SJSA1 (cell line): Measurements from ENCODE around the gene PDIA6. TPM values are rescaled to one million over a fixed set of nuclear protein-coding genes. Genes with fewer than 3 reads are reported as not detected.

Experiments
- DNase-seq, 2 experiments: peaks; one replicate each; pipeline ENCODE4 v3.0.0-alpha.2; 2015 to 2020; ENCODE audit warnings: low spot score in 2 of 2, low read depth in 1 of 2
- H3K27ac ChIP-seq: fragments of 250-450 bp; sonication (Bioruptor Pico); 2 replicates; pipeline ENCODE4 v1.5.1; 2020; ENCODE audit warnings: mild to moderate bottlenecking, moderate library complexity
- H3K27me3 ChIP-seq: fragments of 250-450 bp; sonication (Bioruptor Pico); replicated peaks from 2 replicates; pipeline ENCODE4 v1.5.1; 2020; ENCODE audit warnings: mild to moderate bottlenecking, moderate library complexity
- H3K36me3 ChIP-seq: fragments of 250-450 bp; sonication (Bioruptor Pico); 2 replicates; pipeline ENCODE4 v1.5.1; 2020; ENCODE audit warnings: mild to moderate bottlenecking
- H3K4me1 ChIP-seq: fragments of 250-450 bp; sonication (Bioruptor Pico); replicated peaks from 2 replicates; pipeline ENCODE4 v1.6.1; 2021; ENCODE audit warnings: mild to moderate bottlenecking
- H3K4me3 ChIP-seq: fragments of 250-450 bp; sonication (Bioruptor Pico); 2 replicates; pipeline ENCODE4 v1.5.1; 2020; ENCODE audit warnings: mild to moderate bottlenecking
- H3K9me3 ChIP-seq: fragments of 250-450 bp; sonication (Bioruptor Pico); replicated peaks from 2 replicates; pipeline ENCODE4 v1.5.1; 2020; ENCODE audit warnings: mild to moderate bottlenecking
- total RNA-seq: library from RNA; depleted of rRNA; stranded (reverse); fragments of >200 nt; shearing (Covaris generic); gene quantifications from 2 replicates; pipeline ENCODE4 v1.2.3, GENCODE V29; 2014

Gene PDIA6
- total RNA-seq, 1 experiment from 2014 or later: 327 TPM

DNA sequence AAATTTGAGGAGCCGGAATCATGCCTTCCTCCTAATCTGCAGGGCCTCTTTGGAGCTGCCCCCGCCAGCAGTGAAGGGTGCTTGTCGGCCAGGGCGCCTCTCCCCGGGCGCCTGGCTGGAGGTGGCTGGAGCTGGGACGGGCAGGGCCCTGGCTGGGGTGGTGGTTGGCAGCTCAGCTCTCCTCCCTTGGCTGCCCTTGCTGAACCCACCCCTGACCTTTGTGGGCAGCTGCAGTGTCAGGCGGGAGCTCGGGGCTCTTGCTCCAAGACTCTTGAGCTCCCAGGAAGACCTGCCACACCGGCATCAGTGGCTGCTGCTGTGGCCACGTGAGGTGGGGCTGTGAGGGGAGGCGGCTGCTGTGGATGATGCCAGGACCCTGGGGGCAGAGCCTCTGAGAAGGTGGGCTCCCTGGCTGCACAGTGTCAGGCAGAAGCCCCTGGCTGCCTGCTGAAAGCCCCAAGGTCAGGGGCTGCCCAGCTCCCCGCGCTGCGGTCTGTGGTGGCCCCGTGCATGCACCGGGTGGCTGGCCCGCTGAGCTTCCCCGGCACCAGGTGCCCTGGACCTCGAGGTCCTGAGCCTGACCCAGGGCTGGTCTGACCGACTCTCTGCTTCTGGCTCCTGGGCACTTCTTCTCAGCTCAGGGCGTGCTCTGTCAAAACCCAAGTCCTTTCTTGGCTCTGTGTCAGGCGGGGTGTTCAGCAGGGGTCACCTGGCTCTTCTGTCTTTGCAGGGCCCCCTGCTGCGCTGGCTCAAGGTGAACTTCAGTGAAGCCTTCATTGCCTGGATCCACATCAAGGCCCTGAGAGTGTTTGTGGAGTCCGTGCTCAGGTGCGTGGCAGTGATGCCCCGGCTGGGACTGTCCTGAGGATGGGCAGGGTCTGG, 34.5 kb downstream of the PDIA6 start:
- Histone ChIP-seq H3K27ac (no peak overlapping the region), H3K9me3 (no peaks in the 10 kb centered on the region), H3K4me3 (no peak overlapping the region), H3K4me1 (no peaks in the 10 kb centered on the region), H3K36me3 (peaks cover 42% of the 10 kb centered on the region), H3K27me3 (no peaks in the 10 kb centered on the region)
- no peak for DNase-seq

DNA sequence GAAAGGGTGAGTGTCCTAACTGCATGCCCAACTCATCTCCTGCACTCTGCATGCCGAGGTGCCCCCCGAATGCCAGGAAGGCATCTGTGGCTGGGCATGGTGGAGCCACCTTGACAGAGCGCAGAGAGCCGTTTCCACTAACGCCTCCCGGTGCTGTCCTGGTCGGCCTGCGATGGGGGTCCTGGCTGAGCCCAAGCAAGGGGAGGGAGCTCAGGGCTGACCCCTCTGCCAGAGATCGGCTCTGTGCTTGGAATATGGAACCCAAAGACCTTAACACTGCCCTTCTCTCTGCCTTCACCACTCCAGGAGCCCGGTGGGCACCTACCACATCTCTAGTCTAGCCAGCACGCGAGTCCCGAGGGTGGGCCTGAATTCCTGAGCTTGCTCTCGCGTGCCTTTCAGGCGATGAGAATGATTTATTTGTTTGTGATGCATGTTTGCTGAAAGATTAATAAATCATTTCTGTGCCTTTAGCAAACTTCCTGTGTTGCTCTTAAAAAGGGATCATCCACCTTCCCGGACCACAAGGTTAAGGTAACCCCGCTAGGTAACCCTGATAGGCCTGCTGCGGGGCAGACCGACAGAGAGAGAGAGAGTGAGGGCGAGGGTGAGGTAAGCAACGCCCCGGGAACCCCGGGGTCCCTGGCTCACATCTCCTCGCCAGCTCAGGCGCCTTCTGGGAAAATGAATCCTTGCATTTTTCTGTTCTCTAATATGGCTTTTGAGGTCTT, 35.3 kb downstream of the PDIA6 start:
- Histone ChIP-seq H3K4me3 (no peak overlapping the region), H3K27me3 (no peaks in the 10 kb centered on the region), H3K9me3 (no peaks in the 10 kb centered on the region), H3K36me3 (peaks cover 36% of the 10 kb centered on the region), H3K27ac (no peak overlapping the region), H3K4me1 (no peaks in the 10 kb centered on the region)
- no peak for DNase-seq

DNA sequence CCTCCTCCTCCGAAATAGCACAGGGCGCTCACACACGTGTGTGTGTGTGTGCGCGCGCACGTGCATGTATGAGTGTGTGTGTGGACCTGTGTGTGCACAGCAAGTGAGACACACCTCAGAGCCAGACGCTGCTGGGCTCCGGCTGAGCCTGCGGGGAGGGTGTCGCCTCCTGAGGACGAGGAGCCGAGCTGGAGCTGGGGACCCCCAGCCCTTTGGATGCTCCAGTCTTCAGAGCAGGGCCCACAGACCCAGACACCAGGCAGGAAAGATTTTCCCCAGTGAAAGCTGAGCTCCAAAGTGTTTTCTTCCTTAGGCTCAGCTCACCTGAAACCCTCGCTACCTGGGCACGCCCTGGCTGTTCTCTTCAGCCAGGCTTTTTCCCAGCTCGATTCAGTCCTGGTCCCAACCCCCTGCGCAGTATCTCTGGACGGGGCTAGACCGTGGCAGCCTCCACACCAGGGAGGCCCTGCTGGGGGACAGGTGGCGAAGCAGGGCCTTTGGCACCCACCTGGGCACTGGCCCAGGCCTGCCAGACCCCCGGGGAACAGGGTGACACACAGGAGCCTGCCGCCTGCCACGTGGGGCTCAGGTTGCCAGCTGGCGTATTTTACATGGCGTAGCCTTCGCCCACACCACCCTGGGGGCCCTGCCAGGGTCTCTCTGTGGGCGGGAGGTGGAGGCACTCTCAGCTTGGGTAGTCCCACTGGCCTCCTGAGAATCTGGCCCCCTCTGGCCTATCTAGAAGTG, 36.2 kb downstream of the PDIA6 start:
- Histone ChIP-seq H3K4me1 (no peaks in the 10 kb centered on the region), H3K9me3 (no peaks in the 10 kb centered on the region), H3K27me3 (no peaks in the 10 kb centered on the region), H3K27ac (no peak overlapping the region), H3K36me3 (peaks cover 27% of the 10 kb centered on the region), H3K4me3 (no peak overlapping the region)
- no peak for DNase-seq

DNA sequence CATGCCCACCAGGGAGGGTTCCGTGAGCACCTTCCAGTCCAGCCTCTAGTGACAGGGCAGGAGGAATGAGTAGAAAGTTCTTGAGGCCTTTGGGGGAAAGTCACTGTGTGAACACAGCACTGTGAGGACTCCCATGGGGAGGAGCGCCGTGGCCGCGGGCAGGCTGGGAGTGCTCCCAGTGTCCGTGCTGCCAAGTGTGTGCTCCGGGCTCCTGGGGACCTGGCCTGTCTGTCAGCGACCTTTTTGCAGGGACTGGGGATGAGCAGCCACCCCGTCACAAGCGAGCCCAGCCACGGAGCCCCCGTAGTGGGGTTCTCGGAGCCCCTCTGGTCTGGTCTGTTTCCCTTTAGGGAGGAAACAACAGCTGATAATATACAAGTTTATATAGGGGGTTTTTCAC, 36.8 kb downstream of the PDIA6 start:
- Histone ChIP-seq H3K27me3 (no peaks in the 10 kb centered on the region), H3K9me3 (no peaks in the 10 kb centered on the region), H3K27ac (no peak overlapping the region), H3K36me3 (peaks cover 22% of the 10 kb centered on the region), H3K4me1 (no peaks in the 10 kb centered on the region), H3K4me3 (no peak overlapping the region)
- DNase-seq: no peak

DNA sequence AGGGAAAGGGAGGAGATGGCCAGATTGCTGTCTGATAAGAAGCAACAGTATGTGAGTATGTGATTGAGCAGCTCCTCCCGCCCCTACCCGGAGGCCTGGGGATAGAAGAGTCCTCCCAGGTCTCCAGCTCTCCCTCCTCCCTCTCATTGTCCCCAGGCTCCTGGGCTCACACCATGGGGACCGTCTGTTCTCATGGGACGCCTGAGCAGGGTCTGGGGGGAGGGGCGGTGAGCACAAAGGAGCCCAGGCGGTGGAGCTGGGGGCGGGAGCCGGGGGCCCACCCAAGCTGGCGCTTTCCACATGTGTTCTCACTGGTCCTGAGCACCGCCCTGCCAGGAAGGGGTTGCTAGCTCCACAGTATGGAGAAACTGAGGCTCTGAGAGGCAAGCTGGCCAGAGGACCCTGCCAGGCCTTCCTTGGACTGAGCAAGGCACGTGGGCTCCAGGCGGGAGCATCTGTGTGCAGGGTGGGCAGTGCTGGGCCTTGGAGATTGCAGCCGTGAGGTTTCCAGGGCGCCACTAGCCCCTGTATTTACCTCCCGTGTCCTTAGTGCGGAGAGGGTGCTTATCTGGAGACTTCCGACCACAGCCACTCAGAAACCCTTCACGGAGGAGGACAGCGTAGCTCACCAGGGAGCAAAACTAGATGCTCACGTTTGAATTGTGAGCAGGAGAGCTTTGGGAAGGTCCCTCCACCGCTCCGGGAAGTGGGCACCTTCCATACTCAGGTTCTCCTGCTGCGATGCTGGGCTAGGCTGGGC, 37.4 kb downstream of the PDIA6 start:
- Histone ChIP-seq H3K4me3 (no peak overlapping the region), H3K27ac (no peak overlapping the region), H3K36me3 (peaks cover 15% of the 10 kb centered on the region), H3K27me3 (no peaks in the 10 kb centered on the region), H3K9me3 (no peaks in the 10 kb centered on the region), H3K4me1 (no peaks in the 10 kb centered on the region)
- DNase-seq: no peak

DNA sequence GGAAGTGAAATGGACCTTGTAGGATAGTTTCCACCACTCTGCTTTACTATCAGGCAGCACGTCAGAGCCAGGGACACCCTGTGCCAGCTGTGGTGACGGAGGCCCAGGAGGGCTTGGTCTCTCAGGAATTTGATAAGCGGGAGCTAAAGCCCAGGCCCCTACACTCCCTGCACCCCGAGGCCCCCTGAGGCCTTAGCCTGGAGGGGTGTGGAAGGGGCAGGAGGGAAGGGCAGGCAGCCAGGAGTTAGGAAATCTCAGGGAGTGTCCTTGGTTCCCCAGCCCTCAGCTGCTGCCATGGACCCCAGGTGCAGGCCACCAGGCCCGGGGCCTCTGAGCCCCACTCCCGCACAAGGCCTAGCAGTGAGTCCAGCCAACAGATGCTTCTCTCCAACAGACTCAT, 38.2 kb downstream of the PDIA6 start:
- Histone ChIP-seq H3K27me3 (no peaks in the 10 kb centered on the region), H3K27ac (no peak overlapping the region), H3K36me3 (peaks cover 10% of the 10 kb centered on the region; the same call in 1 of the 2 replicates), H3K9me3 (no peaks in the 10 kb centered on the region), H3K4me3 (no peak overlapping the region), H3K4me1 (no peaks in the 10 kb centered on the region)
- DNase-seq: no peak

DNA sequence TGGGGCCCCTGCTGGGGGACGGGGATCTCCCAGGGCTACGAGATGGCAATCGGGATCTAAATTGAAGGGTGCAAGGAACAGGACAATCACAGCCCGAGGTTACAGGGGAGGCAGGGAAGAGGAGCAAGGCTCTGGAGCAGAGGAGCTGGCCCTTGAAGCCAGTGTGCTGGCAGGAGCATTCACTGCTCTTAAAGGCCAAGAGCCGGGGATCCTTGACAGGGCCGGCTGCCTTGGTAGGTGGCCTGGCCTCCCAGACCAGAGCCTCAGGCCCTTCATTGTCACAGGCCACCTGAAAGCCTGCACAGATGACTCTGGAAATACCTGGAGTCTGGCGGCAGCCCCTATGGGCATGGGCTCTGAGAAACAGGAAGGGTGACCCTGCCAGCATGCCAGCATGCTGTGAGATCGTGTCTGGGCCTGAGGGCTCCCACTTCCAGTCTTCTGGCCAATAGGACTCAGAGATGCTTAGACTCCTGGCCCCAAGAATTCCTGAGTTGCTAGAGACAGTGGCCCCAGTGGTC, 38.7 kb downstream of the PDIA6 start:
- Histone ChIP-seq H3K4me3 (no peak overlapping the region), H3K9me3 (no peaks in the 10 kb centered on the region)

DNA sequence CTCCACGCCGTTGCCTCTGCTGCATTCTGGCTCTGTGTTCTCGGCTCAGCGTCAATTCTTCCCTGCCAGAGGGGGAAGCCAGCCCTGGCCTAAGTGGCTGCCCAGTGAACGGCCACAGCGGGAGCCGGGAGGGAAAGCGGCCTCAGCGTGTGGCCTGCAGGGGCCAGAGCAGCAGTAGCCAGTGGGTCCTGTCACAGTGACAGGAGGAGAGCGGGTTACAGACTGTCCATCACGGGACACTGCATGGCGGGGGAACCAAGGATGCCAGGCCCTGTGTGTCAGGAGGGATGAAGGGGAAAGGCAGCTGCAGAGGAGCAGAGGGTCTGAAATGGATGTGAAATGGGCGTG, 39.7 kb downstream of the PDIA6 start:
- Histone ChIP-seq H3K9me3 (no peaks in the 10 kb centered on the region), H3K27ac (no peak overlapping the region), H3K27me3 (no peaks in the 10 kb centered on the region), H3K4me1 (no peaks in the 10 kb centered on the region), H3K36me3 (peaks cover 2% of the 10 kb centered on the region; the same call in 1 of the 2 replicates), H3K4me3 (no peak overlapping the region)
- DNase-seq: no peak

More for the DNA sequence above, 38.7 kb downstream of the PDIA6 start:
- no peak for DNase-seq
- no peaks in the 10 kb centered on the region for H3K27me3 ChIP-seq
- no peak overlapping the region for H3K27ac ChIP-seq
- no peaks in the 10 kb centered on the region for H3K4me1 ChIP-seq
- peaks cover 10% of the 10 kb centered on the region; the same call in 1 of the 2 replicates for H3K36me3 ChIP-seq

DNA sequence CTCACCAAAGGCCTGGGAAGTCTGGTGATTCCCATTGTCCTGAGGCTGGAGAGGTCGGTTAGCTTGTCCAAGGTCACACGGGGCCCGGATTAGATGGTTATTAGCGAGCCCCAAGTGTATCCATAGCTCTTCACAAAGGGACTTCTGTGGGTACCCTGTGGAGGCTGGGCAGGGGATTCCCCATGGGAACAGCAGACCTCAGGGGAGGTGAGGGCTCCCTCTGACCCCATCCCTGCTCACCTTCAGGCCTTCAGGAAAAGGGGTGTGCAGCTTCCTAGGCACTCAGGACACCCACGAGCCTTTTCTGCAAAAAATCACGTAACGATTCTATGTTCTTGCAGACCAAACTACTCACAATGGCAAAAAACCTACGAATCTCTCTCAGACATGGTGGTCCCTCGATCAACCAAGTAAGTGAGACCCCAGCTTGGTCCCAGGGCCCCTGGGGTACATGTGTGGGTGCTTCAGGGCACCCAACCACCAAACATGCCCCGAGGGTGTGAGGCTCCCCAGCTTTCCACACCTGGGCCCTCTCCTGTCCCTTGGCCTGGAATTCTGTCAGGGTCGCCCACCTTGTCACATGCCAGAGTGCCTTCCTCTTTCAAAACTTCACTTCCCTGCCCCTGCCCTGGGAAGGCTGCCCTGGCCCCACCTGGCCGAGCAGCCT, 40.3 kb downstream of the PDIA6 start:
- DNase-seq: no peak
- no peaks in the 10 kb centered on the region for H3K27me3 ChIP-seq
- no peak overlapping the region for H3K27ac ChIP-seq

DNA sequence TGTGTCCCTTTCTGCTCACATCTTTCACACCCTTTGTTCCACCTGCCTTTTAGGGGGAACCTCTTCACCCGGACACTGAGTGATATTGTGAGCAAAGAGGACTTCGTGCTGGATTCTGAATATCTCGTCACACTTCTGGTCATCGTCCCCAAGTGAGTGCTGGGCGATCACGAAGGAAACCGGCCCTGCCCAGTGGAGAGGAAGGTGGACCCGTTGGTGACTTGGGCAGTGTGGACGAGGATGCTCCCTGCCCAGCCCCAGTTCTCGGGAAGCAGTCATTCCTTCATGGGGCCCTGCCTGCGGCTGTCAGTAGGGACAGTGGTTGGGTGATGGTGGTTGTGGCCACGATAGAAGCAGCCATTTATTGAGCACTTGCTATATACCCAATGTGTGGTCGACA, 40.8 kb downstream of the PDIA6 start:
- Histone ChIP-seq H3K4me1 (no peaks in the 10 kb centered on the region), H3K4me3 (no peak overlapping the region), H3K36me3 (no peaks in the 10 kb centered on the region), H3K27ac (no peak overlapping the region), H3K9me3 (no peaks in the 10 kb centered on the region), H3K27me3 (no peaks in the 10 kb centered on the region)
- no peak for DNase-seq

More for the DNA sequence above, 40.3 kb downstream of the PDIA6 start:
- no peaks in the 10 kb centered on the region for H3K36me3 ChIP-seq
- no peaks in the 10 kb centered on the region for H3K4me1 ChIP-seq
- H3K4me3 ChIP-seq: no peak overlapping the region
- no peaks in the 10 kb centered on the region for H3K9me3 ChIP-seq

DNA sequence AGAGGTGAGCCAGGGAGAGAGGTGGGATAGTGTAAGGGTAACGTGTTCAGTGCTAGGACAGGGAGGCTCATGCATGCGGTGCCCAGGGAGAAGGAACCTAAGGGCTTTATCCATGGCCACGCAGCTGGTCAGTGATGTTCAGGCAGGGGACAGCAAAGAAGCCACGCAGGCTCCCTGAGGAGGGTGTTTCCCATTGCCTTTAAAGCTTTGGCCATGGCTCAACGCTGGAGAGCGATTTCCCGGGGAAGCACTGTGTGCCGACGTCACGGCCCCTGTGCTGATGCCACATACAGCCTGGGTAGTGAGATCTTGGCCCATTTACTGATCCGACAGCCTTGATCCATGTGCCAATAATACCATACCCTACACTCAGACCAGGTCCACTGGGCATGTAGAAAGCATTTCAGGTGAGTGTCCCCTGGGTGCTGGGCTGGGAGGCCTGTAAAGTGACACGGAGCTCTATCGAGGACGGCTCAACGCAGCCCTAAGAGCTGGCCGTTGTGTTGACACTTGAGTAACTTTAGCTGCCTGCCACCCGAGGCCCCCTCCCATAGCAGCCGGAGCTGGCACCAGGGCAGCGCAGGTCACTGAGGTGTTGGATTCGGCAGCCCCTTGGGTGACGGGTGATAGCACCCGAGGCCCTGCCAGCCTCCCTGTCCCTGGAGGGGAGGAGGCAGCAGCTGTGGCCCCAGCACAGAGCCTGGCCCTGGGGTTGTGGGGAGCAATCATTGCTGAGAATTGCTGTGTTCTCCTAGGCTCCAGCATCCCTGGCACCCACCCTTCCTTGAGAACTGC, 41.4 kb downstream of the PDIA6 start:
- Histone ChIP-seq H3K27ac (no peak overlapping the region), H3K4me1 (no peaks in the 10 kb centered on the region), H3K9me3 (no peaks in the 10 kb centered on the region), H3K4me3 (no peak overlapping the region), H3K27me3 (no peaks in the 10 kb centered on the region), H3K36me3 (no peaks in the 10 kb centered on the region)
- DNase-seq: no peak

DNA sequence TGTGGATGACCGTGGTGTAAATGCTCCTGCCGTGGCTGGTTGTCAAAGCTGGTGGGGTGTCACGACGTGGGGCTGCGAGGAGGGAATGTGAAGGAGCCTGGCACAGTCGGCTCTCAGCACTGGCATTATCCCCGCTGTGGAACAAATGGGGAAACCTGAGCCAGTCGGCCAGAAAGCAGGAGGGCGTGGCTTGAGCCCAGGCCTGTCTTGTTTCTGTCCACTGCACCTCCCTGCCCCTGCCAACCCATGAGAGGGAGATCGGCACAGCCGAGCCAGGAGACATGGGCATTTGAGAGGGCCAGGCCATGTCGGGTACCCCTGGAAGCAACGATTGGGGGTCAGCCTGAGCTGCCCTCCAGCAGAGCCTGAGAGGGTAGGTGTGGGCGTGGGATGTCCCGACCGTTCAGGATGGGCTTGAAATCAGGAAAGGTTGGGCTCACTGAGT, 44.5 kb downstream of the PDIA6 start:
- no peak for DNase-seq
- Histone ChIP-seq H3K27me3 (no peaks in the 10 kb centered on the region), H3K4me3 (no peak overlapping the region), H3K36me3 (no peaks in the 10 kb centered on the region), H3K9me3 (no peaks in the 10 kb centered on the region), H3K27ac (no peak overlapping the region), H3K4me1 (no peaks in the 10 kb centered on the region)
